HG02623 (cell line): ENCODE data around the gene GREB1.

Source experiments
- ATAC-seq: cut with Tn5 transposase; IDR thresholded peaks from one replicate; pipeline ENCODE4 v1.9.1; 2021; ENCODE audit warnings: moderate library complexity; ENCODE audit not compliant: unreplicated experiment

The GREB1 gene

DNA sequence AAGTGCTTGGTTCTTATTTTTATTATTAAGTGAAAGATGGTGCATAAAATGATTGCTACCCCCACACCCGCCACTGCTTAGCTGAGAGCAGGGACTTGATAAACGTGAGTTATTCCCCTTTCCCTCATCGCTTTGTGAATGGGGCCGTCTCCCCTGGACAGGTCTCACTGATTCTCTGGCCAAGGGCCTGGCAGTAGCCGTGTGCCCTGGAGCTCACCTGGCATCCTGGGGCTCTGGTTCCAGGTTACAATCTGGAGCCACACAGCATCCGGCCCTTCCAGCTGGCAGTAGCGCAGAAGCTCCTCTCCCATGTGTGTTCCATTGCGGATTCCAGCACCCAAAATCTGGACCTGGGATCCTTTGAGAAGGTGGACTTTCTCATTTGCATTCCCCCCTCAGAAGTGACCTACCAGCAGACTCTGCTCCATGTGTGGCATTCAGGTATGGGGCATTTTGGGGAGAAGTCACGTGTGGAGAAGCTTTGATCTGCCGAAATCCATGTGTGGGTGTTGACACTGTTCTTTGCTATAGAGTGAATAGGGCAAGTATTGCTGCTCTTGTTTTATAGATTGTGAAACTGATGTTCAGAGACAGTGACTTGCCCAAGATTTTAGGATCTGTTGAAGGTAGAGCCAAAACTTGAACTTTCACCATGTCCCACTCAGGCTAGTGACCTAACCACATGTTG is 63.8 kb downstream of the GREB1 start:
- ATAC-seq = no peak

- ATAC-seq = no peak
Measured at GRCh38 chr2:11598228-11598731, 64.4 kb downstream of the GREB1 start.

DNA sequence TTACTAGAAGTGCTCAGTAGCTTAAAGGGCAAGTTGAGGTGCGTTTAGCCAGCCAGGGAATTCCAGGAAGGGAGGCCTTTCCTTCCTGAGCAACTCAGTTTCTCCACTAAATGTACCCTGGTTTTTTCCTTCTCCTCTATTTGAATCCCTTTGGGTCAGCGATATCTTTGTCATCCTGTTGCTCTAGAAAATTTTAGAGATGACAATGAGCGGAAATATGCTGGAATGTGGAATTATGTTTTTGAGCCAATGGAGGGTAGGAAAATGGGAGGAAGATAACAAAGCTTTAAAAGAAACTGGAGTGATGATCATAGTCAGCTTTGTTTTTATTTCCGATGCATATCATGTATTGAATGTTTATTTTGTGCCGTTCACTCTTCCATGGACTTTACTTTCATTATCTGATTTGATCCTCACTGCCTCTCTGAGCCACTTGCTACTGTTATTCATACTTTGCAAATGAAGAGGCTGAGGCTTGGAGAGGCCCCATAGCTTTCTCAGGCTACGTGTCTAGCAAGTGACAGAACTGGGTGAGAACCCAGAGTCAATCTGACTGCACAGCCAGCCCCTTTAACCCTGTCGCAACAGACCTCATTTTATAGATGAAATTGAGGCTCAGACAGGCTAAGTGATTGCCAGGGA is 68.8 kb downstream of the GREB1 start:
- ATAC-seq = no peak

DNA sequence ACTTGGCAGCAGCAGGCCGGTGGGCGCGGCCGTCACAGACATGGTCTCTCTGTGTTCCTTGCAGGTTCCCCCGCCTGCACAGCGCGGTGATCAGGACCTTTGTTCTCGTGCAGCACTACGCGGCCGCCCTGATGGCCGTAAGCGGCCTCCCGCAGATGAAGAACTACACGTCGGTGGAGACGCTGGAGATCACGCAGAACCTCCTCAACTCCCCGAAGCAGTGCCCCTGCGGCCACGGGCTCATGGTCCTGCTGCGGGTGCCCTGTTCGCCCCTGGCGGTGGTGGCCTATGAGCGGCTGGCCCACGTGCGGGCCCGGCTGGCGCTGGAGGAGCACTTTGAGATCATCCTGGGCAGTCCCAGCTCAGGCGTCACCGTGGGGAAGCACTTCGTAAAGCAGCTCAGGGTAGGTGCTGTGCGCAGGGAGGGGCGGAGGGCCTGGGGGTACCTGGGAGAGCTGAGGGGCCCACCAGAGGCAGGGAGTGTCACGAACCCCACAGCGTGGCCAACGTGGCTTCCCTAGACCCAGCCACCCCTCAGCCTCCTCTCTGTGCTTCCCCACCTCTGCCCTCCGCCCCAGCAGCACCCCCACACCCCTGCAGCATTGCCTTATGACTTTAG is 76.9 kb downstream of the GREB1 start:
- ATAC-seq = no peak

- ATAC-seq = no peak
Measured at GRCh38 chr2:11611251-11611650, 77.4 kb downstream of the GREB1 start.

DNA sequence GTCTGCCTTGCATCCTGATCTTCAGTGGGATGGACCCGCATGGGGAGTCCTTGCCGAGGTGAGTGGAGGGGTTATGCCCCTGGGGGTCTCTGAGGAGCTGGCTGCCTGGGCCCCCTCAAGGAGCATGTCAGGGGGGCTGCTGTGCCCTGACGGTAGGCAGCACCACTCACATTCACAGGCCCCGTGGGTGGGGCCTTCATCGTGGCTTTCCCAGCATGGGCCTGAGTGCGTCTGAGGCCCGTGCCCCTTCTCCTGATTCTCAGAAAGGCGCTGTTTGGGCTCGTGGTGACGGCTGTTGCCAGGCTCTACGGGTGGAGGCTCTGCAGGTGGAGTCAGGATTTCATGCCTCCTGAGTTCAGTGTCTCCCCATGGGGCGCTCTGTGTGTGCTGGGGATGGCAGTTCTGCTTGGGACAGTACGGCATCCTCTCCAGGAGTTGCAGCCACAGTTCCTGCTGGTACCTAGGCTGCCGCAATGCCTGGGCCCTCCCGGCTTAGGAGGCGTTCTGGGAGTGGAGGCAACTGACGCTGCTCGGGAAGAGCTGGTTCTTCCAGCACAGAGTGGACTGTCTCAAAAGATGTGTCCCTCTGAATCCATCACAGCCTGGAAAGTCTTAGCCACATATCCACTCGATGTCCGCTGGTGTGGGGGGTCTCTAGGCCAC is 78.8 kb downstream of the GREB1 start:
- ATAC-seq = no peak

GRCh38 chr2:11613297-11613696 is 79.5 kb downstream of the GREB1 start:
- no peak for ATAC-seq

- ATAC-seq = no peak
Measured at GRCh38 chr2:11615209-11615608, 81.4 kb downstream of the GREB1 start.

DNA sequence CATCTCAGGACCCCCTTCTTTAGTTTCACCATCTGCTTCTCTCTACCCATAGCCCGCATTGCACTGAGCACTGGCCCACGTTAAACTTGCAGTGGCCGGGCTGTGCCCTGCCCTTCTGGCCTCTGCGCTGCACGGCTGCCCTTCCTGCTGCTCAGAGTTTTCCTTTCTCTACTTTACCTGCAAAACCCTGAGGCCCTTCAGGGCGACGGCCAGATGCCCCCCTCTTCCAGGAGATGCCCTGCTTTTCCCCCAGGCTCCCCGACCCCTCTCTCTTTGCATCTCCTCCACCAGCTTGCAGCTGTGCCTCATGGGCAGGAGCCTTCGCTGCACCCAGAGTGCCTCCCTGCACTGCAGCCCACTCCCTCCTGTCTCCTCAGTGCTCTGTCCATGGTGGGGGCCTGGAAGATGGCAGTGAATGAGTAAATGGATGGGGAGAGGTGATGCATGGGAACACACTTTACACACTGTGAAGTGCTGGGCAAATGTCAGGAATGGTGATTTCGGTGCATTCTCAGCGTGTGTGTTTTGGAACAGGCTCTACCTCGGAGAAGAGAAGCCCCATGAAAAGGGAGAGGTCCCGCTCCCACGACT is 82.3 kb downstream of the GREB1 start:
- no peak for ATAC-seq

- no peak for ATAC-seq
Measured at GRCh38 chr2:11616851-11617415, 83.1 kb downstream of the GREB1 start.

DNA sequence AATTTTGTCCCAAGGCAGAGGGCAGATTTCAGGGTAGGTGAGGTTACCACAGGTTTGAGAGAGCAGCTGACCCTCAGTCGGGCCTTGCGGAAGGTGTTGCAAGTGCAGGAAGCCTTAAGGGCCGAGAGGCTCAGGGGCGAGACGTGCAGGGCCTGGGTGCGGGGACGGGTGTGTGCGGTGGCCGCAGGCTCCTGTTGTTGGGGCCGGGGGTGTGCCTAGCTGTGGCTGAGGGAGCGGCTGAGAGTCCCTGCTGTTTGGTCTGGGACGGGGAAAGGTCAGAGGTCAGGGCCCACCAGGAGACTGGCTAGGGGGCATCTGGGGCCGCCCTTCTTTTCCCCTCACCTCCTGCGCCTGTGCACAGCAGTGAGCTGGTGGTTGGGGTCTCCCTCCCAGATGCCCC is 83.7 kb downstream of the GREB1 start:
- ATAC-seq = no peak

GRCh38 chr2:11617984-11618707 is 84.3 kb downstream of the GREB1 start:
- no peak for ATAC-seq

- no peak for ATAC-seq
Measured at GRCh38 chr2:11618708-11619062, 84.8 kb downstream of the GREB1 start.

- ATAC-seq = no peak
Measured at GRCh38 chr2:11621410-11621809, 87.6 kb downstream of the GREB1 start.

GRCh38 chr2:11622611-11623010 is 88.8 kb downstream of the GREB1 start:
- no peak for ATAC-seq

DNA sequence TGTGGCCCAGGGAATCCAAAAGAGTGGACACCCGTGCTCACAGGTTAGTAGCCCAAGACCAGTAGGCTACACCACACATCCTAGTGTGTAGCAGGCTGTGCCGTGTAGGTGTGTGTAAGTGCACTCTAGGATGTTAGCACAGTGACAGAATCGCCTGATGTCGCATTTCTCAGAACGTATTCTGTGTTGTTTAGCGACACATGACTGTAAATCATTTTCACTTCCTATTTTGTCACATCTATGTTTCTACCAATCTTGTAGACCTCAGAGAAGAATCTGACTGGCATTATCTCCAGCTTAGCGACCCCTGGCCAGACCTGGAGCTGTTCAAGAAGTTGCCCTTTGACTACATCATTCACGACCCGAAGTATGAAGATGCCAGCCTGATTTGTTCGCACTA is 91.0 kb downstream of the GREB1 start:
- ATAC-seq = no peak

- ATAC-seq = no peak
Measured at GRCh38 chr2:11625671-11626070, 91.8 kb downstream of the GREB1 start.

- ATAC-seq = no peak
Measured at GRCh38 chr2:11628675-11629074, 94.8 kb downstream of the GREB1 start.

- ATAC-seq = no peak
Measured at GRCh38 chr2:11629215-11629614, 95.4 kb downstream of the GREB1 start.

DNA sequence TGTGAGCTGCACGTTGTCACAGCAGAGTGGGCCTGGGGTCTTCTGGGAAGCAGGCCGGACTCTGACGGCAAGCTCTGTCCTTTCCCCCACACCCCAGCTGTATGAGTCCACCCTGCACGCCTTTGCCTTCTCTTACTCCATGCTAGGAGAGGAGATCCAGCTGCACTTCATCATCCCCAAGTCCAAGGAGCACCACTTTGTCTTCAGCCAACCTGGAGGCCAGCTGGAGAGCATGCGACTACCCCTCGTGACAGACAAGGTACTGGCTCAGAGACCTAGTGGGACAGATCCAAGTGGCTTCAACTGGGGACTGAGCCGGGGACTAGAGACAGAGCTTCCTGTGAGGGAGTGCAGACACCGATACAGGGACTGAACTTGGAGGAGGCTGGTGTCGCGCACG is 96.0 kb downstream of the GREB1 start:
- ATAC-seq = no peak
